Measurements from ENCODE around the gene ANK3.

ANK3 gene

DNA sequence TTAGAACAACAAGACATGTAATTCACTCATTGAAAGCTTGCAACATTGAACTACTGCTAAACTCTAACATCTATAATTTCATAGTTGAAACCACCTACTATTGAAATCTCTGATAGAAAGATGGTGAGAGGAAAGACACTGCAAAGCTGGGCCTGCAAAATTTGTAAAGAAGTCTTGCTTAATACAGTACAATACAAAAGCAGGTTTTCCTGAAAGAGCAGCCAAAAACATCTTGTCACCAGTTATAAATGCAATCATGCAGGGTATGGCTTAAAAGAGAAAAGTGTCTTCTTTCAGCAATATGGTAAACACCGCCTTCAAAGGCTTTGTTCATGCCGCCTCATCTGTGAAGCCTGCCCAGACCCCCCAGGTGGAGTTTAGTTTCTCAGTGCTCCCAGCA is 109.2 kb downstream of the ANK3 start:
- DNase-seq (ENCODE audit: low spot score): no peak

DNA sequence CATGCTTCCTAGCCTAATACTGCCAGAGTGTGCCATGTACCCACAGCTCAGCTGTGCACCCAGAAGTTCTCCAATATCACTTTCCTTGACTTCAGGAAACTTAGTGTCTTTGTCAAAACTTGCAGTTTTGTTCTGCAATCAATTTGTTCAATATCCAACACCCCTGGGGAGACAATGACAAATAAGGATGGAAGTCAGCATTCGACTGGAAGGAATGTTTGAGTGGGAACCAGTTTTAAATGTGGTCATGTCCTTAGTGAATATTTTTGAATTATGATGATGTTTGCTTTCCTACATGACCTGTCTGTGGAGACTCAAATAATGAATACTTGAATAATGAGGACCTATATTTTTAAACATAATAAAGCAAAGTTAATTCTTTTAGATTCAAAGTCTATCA is 112.0 kb downstream of the ANK3 start:
- DNase-seq (ENCODE audit: low spot score): no peak

GRCh38 chr10:60276232-60276631 is 113.4 kb downstream of the ANK3 start:
- DNase-seq (ENCODE audit: low spot score): no peak

GRCh38 chr10:60271319-60272040 is 118.2 kb downstream of the ANK3 start:
- no peak for DNase-seq (ENCODE audit: low spot score)

DNA sequence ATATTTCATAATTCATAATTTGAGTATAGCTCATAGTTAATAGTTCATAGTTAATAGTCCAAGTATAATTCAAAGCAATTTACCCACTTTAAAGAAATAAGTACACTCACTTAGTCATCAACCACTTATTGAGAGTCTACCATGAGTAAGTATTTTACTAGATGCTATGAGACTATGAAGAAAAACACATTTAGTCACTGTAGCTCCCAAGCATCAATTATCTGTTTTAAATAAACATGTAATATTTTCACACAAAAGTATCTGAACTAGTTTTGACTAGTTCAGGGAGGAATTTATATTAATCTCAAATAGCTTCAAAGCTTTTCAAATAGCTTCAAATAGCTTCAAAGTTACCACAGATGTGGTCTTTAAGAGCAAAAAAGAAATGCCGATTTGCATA is 119.2 kb downstream of the ANK3 start:
- DNase-seq (ENCODE audit: low spot score): no peak

- DNase-seq (ENCODE audit: low spot score): no peak
Observed at GRCh38 chr10:60267802-60268201, 121.9 kb downstream of the ANK3 start.

- no peak for DNase-seq (ENCODE audit: low spot score)
Observed at GRCh38 chr10:60266513-60266912, 123.2 kb downstream of the ANK3 start.

DNA sequence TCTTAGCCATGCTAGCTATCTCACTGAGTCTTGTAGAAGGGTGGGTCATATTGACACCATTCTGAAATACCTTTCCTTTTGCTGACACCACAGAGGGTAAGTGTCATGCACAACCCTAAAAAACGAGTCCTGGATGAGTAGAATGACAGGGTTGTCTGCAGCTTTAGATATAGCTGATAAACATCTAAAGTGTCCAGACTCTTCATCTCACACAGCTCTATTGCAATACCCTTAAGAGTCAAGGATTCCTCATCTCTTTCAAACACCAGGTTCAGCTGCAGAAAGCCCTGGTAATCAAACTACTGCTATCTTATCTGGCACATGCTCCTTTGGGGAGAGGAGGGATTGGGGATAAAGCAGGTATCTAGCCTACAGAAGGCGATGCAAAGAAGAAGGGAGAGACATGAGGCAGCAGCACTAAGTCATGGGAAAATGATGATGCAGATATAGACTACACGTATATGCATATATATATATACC is 127.0 kb downstream of the ANK3 start:
- no peak for DNase-seq (ENCODE audit: low spot score)

DNA sequence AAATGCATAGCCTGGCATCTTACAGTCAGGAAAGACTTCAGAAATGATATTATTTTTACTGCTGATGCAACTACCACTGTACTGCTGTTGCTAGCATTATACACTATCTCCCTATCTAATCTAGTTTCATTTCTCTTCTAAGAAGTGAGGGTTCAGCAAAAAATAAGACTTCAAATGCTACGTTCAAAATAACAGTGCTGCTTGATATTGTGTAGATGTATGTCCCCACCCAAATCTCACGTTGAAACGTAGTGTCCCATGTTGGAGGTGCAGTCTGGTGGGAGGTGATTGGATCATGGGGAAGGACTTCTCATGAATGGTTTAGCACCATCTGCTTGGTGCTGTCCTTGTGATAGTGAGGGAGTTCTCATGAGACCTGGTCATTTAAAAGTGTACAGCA is 129.4 kb downstream of the ANK3 start:
- DNase-seq (ENCODE audit: low spot score): no peak

DNA sequence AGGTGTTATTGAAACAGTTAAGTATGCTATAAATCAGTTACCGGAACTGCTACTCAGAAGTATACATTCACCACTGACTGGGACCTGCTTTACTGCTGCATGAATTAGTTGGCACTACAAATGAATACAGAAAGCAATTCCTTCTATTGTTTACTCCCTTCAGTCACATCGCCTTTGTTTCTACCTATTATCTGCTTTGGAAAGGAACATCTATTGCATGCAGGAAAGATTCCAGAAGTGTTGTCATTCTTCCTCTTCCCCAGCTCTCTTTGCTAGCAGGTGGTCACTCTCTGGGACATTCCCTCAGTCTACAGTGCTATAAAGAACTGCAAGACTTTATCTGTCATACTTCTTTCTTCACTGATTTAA is 131.3 kb downstream of the ANK3 start:
- no peak for DNase-seq (ENCODE audit: low spot score)

- no peak for DNase-seq (ENCODE audit: low spot score)
Observed at GRCh38 chr10:60257767-60258428, 131.8 kb downstream of the ANK3 start.

- no peak for DNase-seq (ENCODE audit: low spot score)
Observed at GRCh38 chr10:60254776-60255175, 134.9 kb downstream of the ANK3 start.

- DNase-seq (ENCODE audit: low spot score): no peak
Observed at GRCh38 chr10:60253484-60253883, 136.2 kb downstream of the ANK3 start.

DNA sequence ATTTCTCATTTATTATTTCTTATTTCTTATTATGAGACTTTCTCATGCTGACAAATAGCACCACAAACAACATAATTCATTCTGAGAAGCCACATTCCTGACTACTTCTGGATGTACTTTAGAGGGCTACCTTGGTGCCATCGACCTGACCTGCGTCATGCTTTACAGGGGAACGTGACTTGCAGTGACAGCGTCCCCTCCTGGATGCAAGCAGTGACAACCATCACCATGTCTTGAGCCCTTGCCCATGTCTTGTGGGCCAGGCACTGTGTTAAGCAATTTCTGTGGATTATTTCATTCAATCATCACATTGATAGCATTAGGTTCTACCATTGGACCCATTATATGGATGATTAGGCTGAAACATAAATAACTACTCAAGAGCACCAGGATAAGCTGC is 137.0 kb downstream of the ANK3 start:
- DNase-seq (ENCODE audit: low spot score): no peak

DNA sequence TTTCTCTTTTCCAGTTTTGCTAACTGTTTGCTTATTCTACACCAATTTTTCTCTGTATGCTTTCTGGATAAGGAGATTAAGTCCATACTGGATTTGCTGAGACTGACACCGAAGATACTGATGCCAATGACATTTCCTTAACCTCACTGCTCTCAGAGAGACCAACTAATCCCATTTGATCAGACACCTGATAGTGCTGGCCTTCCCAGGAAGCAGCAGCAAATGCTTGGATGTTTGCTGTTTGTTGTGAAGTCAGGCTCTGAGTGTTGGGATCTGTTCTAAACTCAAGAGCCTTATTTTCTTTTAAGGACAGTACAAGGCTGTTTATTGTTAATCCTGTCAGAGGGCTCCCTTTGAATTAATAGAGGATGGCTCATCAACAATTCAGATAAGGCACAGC is 143.3 kb downstream of the ANK3 start:
- DNase-seq (ENCODE audit: low spot score): no peak

DNA sequence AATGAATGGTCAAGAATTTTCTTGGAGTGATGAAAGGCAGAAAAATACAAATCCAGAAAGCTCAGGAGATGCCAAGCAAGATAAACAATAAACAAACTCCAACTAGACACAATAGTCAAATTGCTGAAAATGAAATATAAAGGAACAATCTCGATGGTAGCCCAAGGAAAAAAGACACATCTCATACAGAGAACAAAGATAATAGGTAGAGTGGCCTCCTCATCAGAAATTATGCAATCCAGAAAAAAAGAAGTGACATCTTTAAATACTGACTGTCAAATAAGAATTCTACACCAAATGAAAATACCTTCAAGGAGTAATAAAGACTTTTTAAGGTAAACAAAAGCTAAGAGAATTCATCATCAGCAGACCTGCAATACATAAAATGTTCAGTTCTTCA is 150.4 kb downstream of the ANK3 start:
- no peak for DNase-seq (ENCODE audit: low spot score)

DNA sequence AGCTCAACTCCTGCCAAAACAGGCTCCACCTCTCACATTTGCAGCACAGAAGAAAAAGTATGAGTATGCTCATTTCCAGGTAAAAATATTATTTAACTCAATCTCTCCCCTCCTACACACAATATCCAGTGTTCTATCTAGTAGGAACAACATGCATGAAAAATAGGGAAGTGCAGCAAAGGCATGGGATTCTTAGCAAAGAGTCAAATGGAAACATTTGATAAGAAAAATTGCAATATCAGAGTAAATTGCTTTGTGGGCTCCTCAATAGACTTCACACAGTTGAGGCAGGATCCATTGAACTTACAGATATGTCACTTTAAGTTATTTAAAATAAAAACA is 150.9 kb downstream of the ANK3 start:
- no peak for DNase-seq (ENCODE audit: low spot score)

GRCh38 chr10:60237977-60238758 is 151.5 kb downstream of the ANK3 start:
- peak; percentile 59 for DNase-seq (ENCODE audit: low spot score)

GRCh38 chr10:60236869-60237524 is 152.7 kb downstream of the ANK3 start:
- peak; percentile 60 for DNase-seq (ENCODE audit: low spot score)

DNA sequence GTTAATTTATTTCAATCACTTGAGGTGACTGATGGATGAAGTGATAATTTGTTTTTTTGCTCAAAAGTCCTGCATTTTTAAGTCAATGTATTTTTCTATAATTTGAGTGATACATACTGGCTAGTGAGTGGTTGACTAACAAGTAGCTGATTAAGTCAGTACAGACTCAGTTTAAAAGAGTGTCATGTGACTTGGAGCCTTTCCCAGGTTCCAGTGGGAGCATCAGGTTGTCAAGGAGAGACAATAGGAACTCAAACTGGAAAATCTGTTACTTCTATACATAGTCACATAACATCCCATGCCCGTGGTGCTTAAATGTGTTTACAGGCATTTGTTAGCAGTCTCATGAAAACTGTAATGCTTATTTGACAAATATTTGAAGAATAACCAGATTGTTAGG is 154.7 kb downstream of the ANK3 start:
- no peak for DNase-seq (ENCODE audit: low spot score)

- DNase-seq (ENCODE audit: low spot score): no peak
Observed at GRCh38 chr10:60234551-60234950, 155.1 kb downstream of the ANK3 start.

GRCh38 chr10:60230892-60231291 is 158.8 kb downstream of the ANK3 start:
- peak; percentile 17 for DNase-seq (ENCODE audit: low spot score)
